Measurements from ENCODE around the gene C2CD4D. TPM values are rescaled to one million over a fixed set of nuclear protein-coding genes. Genes with fewer than 3 reads are reported as not detected.

The C2CD4D gene
- total RNA-seq, 1 experiment from 2014 or later = 1.2 TPM

- BruUV-seq (replicated peaks) = no TSS peak
- no peak for ATAC-seq
- Histone ChIP-seq H3K4me3 (ENCODE audit: low read depth in 2 of 2, low read length in 2 of 2) (no peak within 1 kb of the TSS), H3K27ac (ENCODE audit: low read length) (no peak within 1 kb of the TSS), H3K27me3 (ENCODE audit: control insufficient read depth, insufficient read depth, low read length) (no peaks in the 10 kb centered on the region), H3K9me3 (ENCODE audit: control insufficient read depth, insufficient read depth, low read depth, low read length) (no peaks in the 10 kb centered on the region), H3K36me3 (ENCODE audit: control insufficient read depth, insufficient read depth, low read length) (no peaks in the 10 kb centered on the region), H3K4me1 (ENCODE audit: control insufficient read depth, insufficient read depth, low read length) (peaks cover 3% of the 10 kb centered on the region)
- in situ Hi-C loops (cut with HindIII; ENCODE audit: low pct_unique_long_range_greater_than_20kb, low sequenced_read_pairs) (no loop called here), intact Hi-C loops (cut with micrococcal nuclease; ENCODE audit: unreplicated experiment) (no loop called here)
- TF ChIP-seq REST (IDR thresholded peaks at IDR 0.05; ENCODE audit: insufficient read depth in 1 of 2, low read depth in 2 of 2, low read length in 1 of 2) (no peak), SIN3A (IDR thresholded peaks at IDR 0.05; ENCODE audit: borderline replicate concordance, insufficient read depth, low read depth, low read length) (no peak), POLR2AphosphoS5 (IDR thresholded peaks at IDR 0.05; ENCODE audit: low read depth, low read length) (no peak), CTCF (IDR thresholded peaks at IDR 0.05) (no peak), TCF7L2 (IDR thresholded peaks at IDR 0.05; ENCODE audit: low read depth, low read length) (no peak)
- no peak for DNase-seq (ENCODE audit: low read depth, low spot score)
- POLR2A ChIA-PET = no interaction called here
- CTCF ChIA-PET = no interaction called here
Observed at GRCh38 chr1:151805066-151805820, 34.4 kb downstream of the C2CD4D start, which contains the start of gene LINGO4. Gene LINGO4, minus strand, starts transcription at chr1:151805419. Its CDS starts 2,715 bp downstream, at chr1:151802704.

- TF ChIP-seq CTCF (IDR thresholded peaks at IDR 0.05) (no peak), TCF7L2 (IDR thresholded peaks at IDR 0.05; ENCODE audit: low read depth, low read length) (no peak), POLR2AphosphoS5 (IDR thresholded peaks at IDR 0.05; ENCODE audit: low read depth, low read length) (no peak)
- CTCF ChIA-PET = interaction anchor here (0.6 kb wide), 1 partner anchor 1263 kb away, joined by 6 read pairs; no protein-coding TSS in a partner anchor
- no peaks in the 10 kb centered on the region for H3K36me3 ChIP-seq (ENCODE audit: control insufficient read depth, insufficient read depth, low read length)
- no peak overlapping the region for H3K27ac ChIP-seq (ENCODE audit: low read length)
- no peaks in the 10 kb centered on the region; the same call in 1 of the 2 replicates for H3K4me1 ChIP-seq (ENCODE audit: control insufficient read depth, insufficient read depth, low read length)
- POLR2A ChIA-PET = no interaction called here
- DNase-seq (ENCODE audit: low read depth, low spot score) (no peak), ATAC-seq (no peak)
- no peaks in the 10 kb centered on the region for H3K9me3 ChIP-seq (ENCODE audit: control insufficient read depth, insufficient read depth, low read depth, low read length)
- no peaks in the 10 kb centered on the region for H3K27me3 ChIP-seq (ENCODE audit: control insufficient read depth, insufficient read depth, low read length)
- intact Hi-C loops (cut with micrococcal nuclease; ENCODE audit: unreplicated experiment) (no loop called here), in situ Hi-C loops (cut with HindIII; ENCODE audit: low pct_unique_long_range_greater_than_20kb, low sequenced_read_pairs) (no loop called here)
- H3K4me3 ChIP-seq (ENCODE audit: low read depth in 2 of 2, low read length in 2 of 2) = no peak overlapping the region
- no TSS peak for BruUV-seq (replicated peaks)
Observed at GRCh38 chr1:151803915-151804314, 35.7 kb downstream of the C2CD4D start.

Measured in Panc1 (cell line).